SW480 (cell line): Measurements from ENCODE around the gene PLEKHO1.
"Not testable (repeated sequence)": the region's sequence is repeated elsewhere in the genome, so short reads cannot be mapped to it uniquely, and the experiment has no call there.

ENCODE experiments used
- DNase-seq: peaks from one replicate; pipeline ENCODE4 v3.0.0-alpha.2; 2016; ENCODE audit warnings: low spot score

The PLEKHO1 gene

GRCh38 chr1:150149271-150150132 lies at the start of gene PLEKHO1:
Gene PLEKHO1 (plus strand): TSS chr1:150149916. CDS start chr1:150150258, 342 bp downstream.
- peak; percentile 60 for DNase-seq

DNA sequence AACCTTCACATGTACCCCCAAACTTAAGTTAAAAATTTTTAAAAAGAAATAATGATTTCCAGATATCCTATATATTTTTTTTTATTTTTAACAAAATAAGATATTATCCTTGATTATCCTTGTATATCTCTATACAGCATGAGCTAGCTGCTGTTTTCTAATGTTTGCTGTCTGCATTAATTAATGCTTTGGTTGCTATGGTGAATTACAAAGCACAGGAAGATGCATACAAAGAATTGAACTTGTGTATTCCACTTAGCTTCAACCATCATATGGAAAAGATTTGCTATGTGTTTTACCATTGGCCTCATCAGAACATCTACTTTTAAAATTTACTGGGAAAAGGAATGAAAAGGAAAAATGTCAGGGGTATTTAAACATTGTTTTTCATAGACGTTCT lies 46.7 kb upstream of the PLEKHO1 start:
- DNase-seq = no peak

GRCh38 chr1:150106341-150106740 lies 43.4 kb upstream of the PLEKHO1 start:
- DNase-seq = no peak

- no peak for DNase-seq
Measured at GRCh38 chr1:150109586-150109985, 40.1 kb upstream of the PLEKHO1 start.

- DNase-seq = no peak
Measured at GRCh38 chr1:150110116-150110515, 39.6 kb upstream of the PLEKHO1 start.

DNA sequence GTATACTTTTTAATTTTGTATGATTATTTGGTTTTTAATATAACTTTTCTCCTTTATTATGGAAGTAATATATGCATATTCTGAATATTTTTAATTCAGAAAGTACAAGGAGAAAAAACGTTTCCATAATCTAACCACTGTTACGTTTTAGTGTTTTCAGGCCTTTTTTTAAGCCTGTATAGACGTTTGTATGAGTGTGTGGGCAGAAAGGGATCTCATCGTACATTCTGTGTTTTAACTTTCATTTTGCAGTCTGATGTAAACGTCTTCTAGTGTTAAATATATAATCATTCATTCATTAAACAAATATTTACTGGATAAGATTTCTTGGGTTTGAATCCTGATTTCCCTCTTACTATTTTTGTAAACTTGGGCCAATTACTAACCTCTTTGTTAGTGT lies 38.0 kb upstream of the PLEKHO1 start:
- no peak for DNase-seq

GRCh38 chr1:150115121-150115520 lies 34.6 kb upstream of the PLEKHO1 start:
- no peak for DNase-seq

DNA sequence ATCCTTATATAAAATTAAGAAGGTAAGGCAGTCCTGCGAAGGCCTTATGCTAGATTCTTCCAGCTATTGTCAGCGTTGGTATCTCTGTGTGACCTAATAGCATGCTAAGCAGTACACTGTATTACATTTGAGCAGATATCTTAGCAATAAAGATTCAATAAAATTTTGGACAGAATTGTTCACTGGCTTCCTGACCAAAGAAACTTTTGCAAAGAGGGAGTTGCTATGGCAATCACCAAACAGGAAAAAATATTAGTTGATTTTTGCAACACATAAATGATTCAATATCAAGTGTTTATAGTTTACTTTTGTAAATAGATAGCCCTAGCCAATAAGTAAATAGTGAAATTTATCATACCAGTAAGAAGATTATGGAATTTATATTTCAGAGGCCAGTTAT lies 31.0 kb upstream of the PLEKHO1 start:
- DNase-seq = no peak

DNA sequence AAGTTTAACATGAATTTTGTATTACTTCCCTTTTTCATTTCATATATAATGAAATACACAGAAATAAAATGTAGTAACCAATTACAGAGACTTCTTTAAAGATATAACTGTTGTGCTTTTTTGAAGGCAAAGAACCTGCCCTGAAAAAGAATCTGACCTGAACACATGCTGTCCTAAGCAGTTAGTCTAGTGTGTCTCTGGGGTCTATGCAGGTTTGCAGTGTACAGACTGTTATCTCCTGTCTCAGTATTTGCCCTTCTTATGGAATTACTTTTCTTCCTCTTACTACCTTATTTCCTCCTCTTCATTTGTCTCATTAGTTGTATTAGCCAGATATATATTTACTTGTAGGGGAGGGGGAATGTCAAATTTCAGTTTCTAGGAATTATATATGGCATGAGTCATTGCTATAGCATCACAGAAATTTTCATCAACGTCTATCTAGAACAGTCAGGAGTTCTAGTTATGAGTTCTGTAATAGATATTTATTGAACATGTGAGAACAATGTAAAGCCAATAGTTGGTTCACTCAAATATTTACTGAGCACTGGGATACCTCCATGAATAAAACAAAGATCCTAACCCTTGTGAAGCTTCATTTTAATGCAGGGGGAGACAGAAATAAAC lies 28.4 kb upstream of the PLEKHO1 start:
- no peak for DNase-seq

DNA sequence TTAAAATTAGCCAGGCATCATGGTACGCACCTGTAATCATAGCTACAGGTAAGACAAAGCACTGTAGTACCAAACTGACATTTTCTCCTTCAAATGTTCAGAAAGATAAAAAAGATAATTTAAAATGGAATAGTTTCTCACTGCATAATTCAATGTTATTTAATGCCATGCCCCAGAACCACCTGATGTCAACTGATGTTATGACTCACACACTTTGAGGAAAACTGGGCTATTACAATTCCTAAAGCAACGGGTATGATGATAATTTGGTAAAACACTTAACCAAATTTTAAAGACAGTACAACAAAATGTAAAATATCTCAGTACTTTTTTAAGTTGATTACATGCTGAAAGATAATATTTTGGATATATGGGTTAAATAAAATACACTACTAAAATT lies 22.9 kb upstream of the PLEKHO1 start:
- no peak for DNase-seq

- DNase-seq = no peak
Measured at GRCh38 chr1:150127464-150127863, 22.3 kb upstream of the PLEKHO1 start.

DNA sequence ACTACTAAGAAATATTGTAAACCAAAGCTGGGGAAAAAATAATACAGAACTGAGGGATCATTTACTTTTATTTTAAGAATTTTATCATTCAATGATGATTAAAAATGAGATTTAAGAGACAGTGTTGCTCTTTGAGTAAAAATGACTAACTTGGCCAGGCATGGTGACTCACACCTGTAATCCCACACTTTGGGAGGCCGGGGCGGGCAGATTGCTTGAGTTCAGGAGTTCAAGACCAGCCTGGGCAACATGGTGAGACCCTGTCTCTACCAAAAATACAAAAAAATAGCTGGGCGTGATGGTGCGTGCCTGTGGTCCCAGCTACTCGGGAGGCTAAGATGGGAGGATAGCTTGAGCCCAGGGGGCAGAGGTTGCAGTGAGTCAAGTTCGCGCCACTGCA lies 21.8 kb upstream of the PLEKHO1 start:
- DNase-seq = no peak

GRCh38 chr1:150132372-150132771 lies 17.3 kb upstream of the PLEKHO1 start:
- no peak for DNase-seq

DNA sequence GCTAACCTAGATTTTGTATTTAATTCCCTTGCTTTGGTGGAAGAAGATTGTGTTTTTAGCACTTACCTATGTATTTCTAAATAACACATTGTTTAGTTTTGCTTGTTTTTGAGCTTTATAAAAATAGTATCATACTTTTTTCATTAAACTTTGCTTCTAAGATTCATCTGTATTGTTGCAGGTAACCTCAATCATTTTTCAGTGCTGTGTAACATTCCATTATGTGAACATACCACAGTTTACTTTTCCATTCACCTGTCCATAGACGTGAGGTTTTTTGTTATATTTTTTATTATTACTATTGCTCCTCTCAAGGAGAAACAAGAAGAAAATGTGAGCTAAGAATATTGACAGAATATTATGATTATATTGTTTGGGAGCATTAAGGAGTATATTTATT lies 15.2 kb upstream of the PLEKHO1 start:
- no peak for DNase-seq

DNA sequence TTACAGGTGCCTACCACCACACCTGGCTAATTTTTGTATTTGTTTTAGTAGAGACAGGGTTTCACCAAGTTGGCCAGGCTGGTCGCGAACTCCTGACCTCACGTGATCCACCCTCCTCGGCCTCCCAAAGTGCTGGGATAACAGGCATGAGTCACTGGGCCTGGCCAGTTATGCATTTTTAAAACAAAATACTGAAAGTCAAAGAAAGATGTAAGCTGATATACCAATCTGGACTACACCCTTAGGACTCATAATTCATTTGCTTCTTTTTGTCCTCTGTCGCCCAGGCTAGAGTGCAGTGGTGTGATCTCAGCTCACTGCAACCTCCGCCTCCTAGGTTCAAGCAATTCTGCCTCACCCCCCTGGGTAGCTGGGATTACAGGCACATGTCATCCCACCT lies 14.3 kb upstream of the PLEKHO1 start:
- DNase-seq = not testable (repeated sequence)

- DNase-seq = no peak
Measured at GRCh38 chr1:150138044-150138443, 11.7 kb upstream of the PLEKHO1 start.

- DNase-seq = no peak
Measured at GRCh38 chr1:150141452-150141851, 8.3 kb upstream of the PLEKHO1 start.

GRCh38 chr1:150142083-150142482 lies 7.6 kb upstream of the PLEKHO1 start:
- DNase-seq = no peak

DNA sequence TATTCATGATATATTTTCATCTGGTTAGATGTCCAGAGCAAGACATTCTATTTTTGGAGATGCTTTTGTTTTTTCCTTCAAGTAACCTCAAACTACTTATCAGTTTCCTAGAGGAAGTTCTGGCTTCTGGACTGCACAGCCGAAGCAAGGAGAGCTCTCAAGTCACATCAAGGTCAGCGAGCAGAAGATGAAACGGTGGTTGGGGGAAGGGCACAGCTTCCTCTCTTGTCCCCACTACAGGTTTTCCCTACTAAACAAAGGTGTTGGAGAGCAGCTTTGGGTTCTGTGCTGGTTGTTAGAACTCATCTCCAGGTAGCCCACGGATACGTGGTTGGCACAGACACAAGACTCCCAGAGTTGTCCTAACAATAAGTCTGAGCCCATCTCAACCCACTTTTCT lies 5.1 kb upstream of the PLEKHO1 start:
- DNase-seq = no peak

DNA sequence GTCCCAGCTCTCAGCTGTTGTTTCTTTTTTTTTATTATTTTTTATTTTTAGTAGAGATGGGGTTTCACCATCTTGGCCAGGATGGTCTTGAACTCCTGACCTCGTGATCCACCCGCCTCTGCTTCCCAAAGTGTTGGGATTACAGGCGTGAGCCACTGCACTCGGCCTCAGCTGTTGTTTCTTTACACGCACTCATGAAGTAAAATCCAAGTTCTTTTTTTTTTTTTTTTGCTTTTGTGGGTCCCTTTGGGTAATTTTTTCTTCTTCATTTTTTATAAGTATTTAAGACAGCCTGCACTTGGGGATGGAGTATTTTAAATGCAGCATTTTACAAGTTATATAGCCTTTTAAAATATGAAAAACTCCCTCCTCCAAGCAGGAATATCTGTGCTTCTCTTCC lies 3.7 kb upstream of the PLEKHO1 start:
- DNase-seq = not testable (repeated sequence)

- no peak for DNase-seq
Measured at GRCh38 chr1:150146849-150147542, 2.7 kb upstream of the PLEKHO1 start.

DNA sequence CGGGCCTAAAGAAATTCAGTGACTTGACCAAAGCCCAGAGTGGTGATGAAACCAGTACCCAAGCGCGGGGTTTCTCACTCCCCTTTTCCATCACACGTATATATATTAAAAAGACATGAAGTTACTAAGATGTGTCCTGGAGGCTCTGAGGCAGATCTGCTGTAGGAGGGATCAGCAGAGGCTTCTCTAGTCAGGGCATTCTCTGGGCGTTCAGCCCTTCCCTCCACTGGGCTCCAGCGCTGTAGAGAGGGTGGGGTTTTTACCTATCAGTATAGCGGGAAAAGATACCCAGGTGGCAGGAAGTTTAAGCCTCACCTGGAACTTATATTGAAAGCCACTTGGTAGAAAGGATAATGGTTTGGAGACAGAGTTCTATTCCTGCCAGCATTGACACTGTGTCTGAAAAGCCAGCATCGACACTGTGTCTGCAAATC lies 862 bp upstream of the PLEKHO1 start:
- DNase-seq = no peak
